NCI-H128 (cell line): ENCODE results near the gene SLC4A8.
"Not testable (repeated sequence)": the region's sequence is repeated elsewhere in the genome, so short reads cannot be mapped to it uniquely, and the experiment has no call there.

Experiments
- DNase-seq: peaks from one replicate; lab custom pipeline; 2025; ENCODE audit not compliant: unreplicated experiment; lab: John Stamatoyannopoulos, UW

The SLC4A8 gene

GRCh38 chr12:51428256-51428655, 3.6 kb downstream of the SLC4A8 start:
- no peak for DNase-seq

GRCh38 chr12:51429700-51430099, 5.1 kb downstream of the SLC4A8 start:
- DNase-seq, result no peak

GRCh38 chr12:51430196-51430895, 5.7 kb downstream of the SLC4A8 start:
- no peak for DNase-seq

- no peak for DNase-seq
Observed at GRCh38 chr12:51432921-51433320, 8.3 kb downstream of the SLC4A8 start.

GRCh38 chr12:51434305-51434704, 9.7 kb downstream of the SLC4A8 start:
- no peak for DNase-seq

GRCh38 chr12:51437431-51437830, 12.8 kb downstream of the SLC4A8 start:
- DNase-seq, result no peak

- DNase-seq, result no peak
Observed at GRCh38 chr12:51439330-51439729, 14.7 kb downstream of the SLC4A8 start.

- DNase-seq, result no peak
Observed at GRCh38 chr12:51441583-51441982, 17.0 kb downstream of the SLC4A8 start.

GRCh38 chr12:51442324-51442723, 17.7 kb downstream of the SLC4A8 start:
- no peak for DNase-seq

- DNase-seq, result no peak
Observed at GRCh38 chr12:51443573-51443972, 18.9 kb downstream of the SLC4A8 start.

GRCh38 chr12:51448618-51449256, 24.1 kb downstream of the SLC4A8 start:
- DNase-seq, result no peak

- DNase-seq, result no peak
Observed at GRCh38 chr12:51449580-51450246, 25.1 kb downstream of the SLC4A8 start.

- no peak for DNase-seq
Observed at GRCh38 chr12:51450333-51450732, 25.7 kb downstream of the SLC4A8 start.

- no peak for DNase-seq
Observed at GRCh38 chr12:51450806-51451205, 26.2 kb downstream of the SLC4A8 start.

GRCh38 chr12:51454016-51454415, 29.4 kb downstream of the SLC4A8 start:
- DNase-seq, result not testable (repeated sequence)

GRCh38 chr12:51455050-51455449, 30.4 kb downstream of the SLC4A8 start:
- DNase-seq, result not testable (repeated sequence)

- DNase-seq, result no peak
Observed at GRCh38 chr12:51458635-51459034, 34.0 kb downstream of the SLC4A8 start.

- DNase-seq, result no peak
Observed at GRCh38 chr12:51460519-51460918, 35.9 kb downstream of the SLC4A8 start.

- DNase-seq, result no peak
Observed at GRCh38 chr12:51465491-51465890, 40.9 kb downstream of the SLC4A8 start.

GRCh38 chr12:51470116-51470515, 45.5 kb downstream of the SLC4A8 start:
- DNase-seq, result no peak

- DNase-seq, result no peak
Observed at GRCh38 chr12:51471111-51471864, 46.7 kb downstream of the SLC4A8 start.
